Tibial nerve (tissue), 4 donors: ENCODE results near the gene HIRIP3.

ENCODE experiments used
- CTCF ChIP-seq, 5 experiments: fragments of 200-600 bp in 3 of 5; fragments of 450-650 bp in 2 of 5; sonication (generic) in 3 of 5; IDR thresholded peaks; one replicate each; pipeline ENCODE4 v1.5.1; 2016 to 2019; ENCODE audit warnings: antibody characterized with exemption in 5 of 5, mild to moderate bottlenecking in 3 of 5, moderate library complexity in 2 of 5
- EP300 ChIP-seq, 2 donors: sonication (generic); formaldehyde crosslinking; IDR thresholded peaks; one replicate each; pipeline ENCODE4 v1.6.1; 2017; ENCODE audit warnings: antibody characterized with exemption in 2 of 2, mild to moderate bottlenecking in 1 of 2
- POLR2A ChIP-seq, 2 donors: fragments of 450-650 bp; IDR thresholded peaks; one replicate each; pipeline ENCODE4 v1.6.1; 2017; ENCODE audit warnings: antibody characterized with exemption in 2 of 2, mild to moderate bottlenecking in 2 of 2, moderate library complexity in 2 of 2

- TF ChIP-seq CTCF (IDR thresholded peaks at IDR 0.05) (peak in 3 of 5 experiments; percentile 13 to 44 (median 24)), POLR2A (IDR thresholded peaks at IDR 0.05) (no peak), EP300 (IDR thresholded peaks at IDR 0.05) (no peak)
These were observed 46.4 kb upstream of the HIRIP3 start for GRCh38 chr16:30041841-30042240.
